Measurements from ENCODE around the gene DIS3L2.

- TF ChIP-seq CTCF (IDR thresholded peaks at IDR 0.05) (no peak), POLR2A (IDR thresholded peaks at IDR 0.05; ENCODE audit: low read depth) (no peak), EP300 (IDR thresholded peaks at IDR 0.05) (no peak), POLR2AphosphoS5 (IDR thresholded peaks at IDR 0.05) (no peak)
Measured at GRCh38 chr2:231941673-231942072, 19.8 kb upstream of the DIS3L2 start.

Data from esophagus muscularis mucosa (tissue), 4 donors.